NOMO-1 treated with dmso at 0.1 percent for 144 hours (cell line): Measurements from ENCODE around the gene NOG.

ENCODE experiments used
- DNase-seq: peaks from one replicate; lab custom pipeline; 2025; ENCODE audit not compliant: unreplicated experiment; lab: John Stamatoyannopoulos, UW

The NOG gene

GRCh38 chr17:56635641-56636040 is 42.1 kb downstream of the NOG start:
- no peak for DNase-seq

DNA sequence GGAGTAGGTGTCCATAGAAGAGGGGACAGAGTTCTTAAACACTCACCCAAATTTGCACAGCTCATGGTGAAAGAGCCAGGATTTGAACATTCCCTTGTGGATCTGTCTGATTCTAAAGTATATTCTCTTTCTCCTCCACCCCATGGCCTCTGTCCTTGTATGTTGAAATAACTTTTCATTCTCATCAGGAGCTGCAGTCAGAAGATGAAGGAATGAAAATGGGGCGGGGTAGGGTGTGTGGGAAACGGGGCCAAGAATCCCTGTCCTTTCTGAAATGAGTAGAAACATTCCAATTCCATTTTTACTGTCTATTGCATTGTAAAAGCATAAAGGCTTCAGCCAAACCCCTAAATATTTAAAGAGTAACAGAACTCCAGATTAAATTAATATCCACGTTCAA is 42.8 kb downstream of the NOG start:
- no peak for DNase-seq

GRCh38 chr17:56637254-56637653 is 43.8 kb downstream of the NOG start:
- DNase-seq = no peak

- DNase-seq = no peak
Observed at GRCh38 chr17:56638591-56639051, 45.1 kb downstream of the NOG start.

- DNase-seq = no peak
Observed at GRCh38 chr17:56639517-56639916, 46.0 kb downstream of the NOG start.

GRCh38 chr17:56640116-56640515 is 46.6 kb downstream of the NOG start:
- no peak for DNase-seq

GRCh38 chr17:56641373-56641772 is 47.9 kb downstream of the NOG start:
- DNase-seq = no peak

- no peak for DNase-seq
Observed at GRCh38 chr17:56641894-56642293, 48.4 kb downstream of the NOG start.

DNA sequence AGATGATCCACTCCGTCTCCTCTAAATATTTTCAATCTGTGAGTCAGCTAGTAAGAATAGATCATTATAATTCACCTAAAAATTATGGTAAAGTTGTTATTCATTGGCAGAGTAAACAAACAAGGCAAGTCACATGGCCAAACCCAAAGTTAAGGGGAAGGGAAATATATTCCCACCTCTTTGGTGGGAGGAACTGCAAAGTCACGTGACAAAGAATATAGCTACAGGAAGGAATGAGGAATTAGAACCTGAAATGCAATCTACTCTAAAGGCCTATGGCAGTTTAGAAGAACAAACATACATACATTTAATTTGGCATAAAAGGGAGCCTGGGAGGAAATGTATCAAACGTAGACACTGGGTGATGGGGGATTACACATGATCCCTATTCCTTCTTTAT is 48.9 kb downstream of the NOG start:
- no peak for DNase-seq
